Common myeloid progenitor, CD34-positive (primary cell): ENCODE measurements around the gene NR4A2.

Experiments used
- CTCF ChIA-PET: fragments of 350-600 bp; sonication (Branson Sonifier 250); formaldehyde crosslinking; loops from one replicate; lab custom pipeline; 2021; ENCODE audit warnings: antibody characterized with exemption; lab: Charles Lee
- POLR2A ChIA-PET: fragments of 350-600 bp; sonication (Branson Sonifier 250); formaldehyde crosslinking; loops from one replicate; lab custom pipeline; 2021; ENCODE audit warnings: antibody characterized with exemption; lab: Charles Lee
- DNase-seq, 3 donors: peaks; one replicate each; pipeline versions ENCODE4 v3.0.0 to v3.0.0-alpha.2; 2013
- H3K27ac ChIP-seq, 2 experiments: 1 replicate in 1 of 2; 2 replicates in 1 of 2; pipeline ENCODE4 v1.7.0; 2013; ENCODE audit warnings: inconsistent platforms in 2 of 2, low read length in 2 of 2, mild to moderate bottlenecking in 2 of 2, low read depth in 1 of 2, moderate library complexity in 1 of 2; ENCODE audit not compliant: severe bottlenecking in 2 of 2, insufficient read depth in 1 of 2, poor library complexity in 1 of 2
- H3K27me3 ChIP-seq, 5 experiments: replicated peaks in 2 of 5; 1 replicate in 3 of 5; 2 replicates in 2 of 5; pipeline versions ENCODE4 v1.6.1 to v1.7.0; 2013; ENCODE audit warnings: low read length in 4 of 5, mild to moderate bottlenecking in 2 of 5, moderate library complexity in 2 of 5, inconsistent platforms in 1 of 5; ENCODE audit not compliant: insufficient read depth in 5 of 5, control insufficient read depth in 4 of 5
- H3K36me3 ChIP-seq, 4 experiments: 1 replicate in 2 of 4; 2 replicates in 2 of 4; pipeline versions ENCODE4 v1.6.1 to v1.7.0; 2013; ENCODE audit warnings: low read length in 3 of 4, control low read depth in 1 of 4, mild to moderate bottlenecking in 1 of 4; ENCODE audit not compliant: control insufficient read depth in 4 of 4, insufficient read depth in 4 of 4
- H3K4me1 ChIP-seq, 4 experiments: 1 replicate in 3 of 4; 2 replicates in 1 of 4; pipeline versions ENCODE4 v1.6.1 to v1.7.1; 2013; ENCODE audit warnings: low read length in 3 of 4, mild to moderate bottlenecking in 3 of 4, control low read depth in 1 of 4, inconsistent platforms in 1 of 4, moderate library complexity in 1 of 4; ENCODE audit not compliant: control insufficient read depth in 4 of 4, insufficient read depth in 4 of 4; ENCODE audit errors: control extremely low read depth in 1 of 4
- H3K4me3 ChIP-seq, 7 experiments: 1 replicate in 4 of 7; 2 replicates in 3 of 7; pipeline versions ENCODE4 v1.5.1 to v1.7.0; 2013; ENCODE audit warnings: mild to moderate bottlenecking in 7 of 7, low read length in 6 of 7, moderate library complexity in 6 of 7, inconsistent platforms in 2 of 7, low read depth in 2 of 7, control low read depth in 1 of 7; ENCODE audit not compliant: insufficient read depth in 4 of 7, control insufficient read depth in 1 of 7; ENCODE audit errors: extremely low read depth in 1 of 7
- H3K9me3 ChIP-seq, 5 experiments: 1 replicate in 4 of 5; 2 replicates in 1 of 5; pipeline versions ENCODE4 v1.6.1 to v1.7.1; 2013; ENCODE audit warnings: low read length in 4 of 5, mild to moderate bottlenecking in 2 of 5, inconsistent platforms in 1 of 5, low read depth in 1 of 5, moderate library complexity in 1 of 5; ENCODE audit not compliant: control insufficient read depth in 4 of 5, insufficient read depth in 2 of 5; ENCODE audit errors: control extremely low read depth in 1 of 5
- WGBS: methylation state at CpG from one replicate; pipeline ENCODE4 v1.1.5; 2013; ENCODE audit not compliant: insufficient coverage; 5-methylcytosine and 5-hydroxymethylcytosine counted together

Gene NR4A2

DNA sequence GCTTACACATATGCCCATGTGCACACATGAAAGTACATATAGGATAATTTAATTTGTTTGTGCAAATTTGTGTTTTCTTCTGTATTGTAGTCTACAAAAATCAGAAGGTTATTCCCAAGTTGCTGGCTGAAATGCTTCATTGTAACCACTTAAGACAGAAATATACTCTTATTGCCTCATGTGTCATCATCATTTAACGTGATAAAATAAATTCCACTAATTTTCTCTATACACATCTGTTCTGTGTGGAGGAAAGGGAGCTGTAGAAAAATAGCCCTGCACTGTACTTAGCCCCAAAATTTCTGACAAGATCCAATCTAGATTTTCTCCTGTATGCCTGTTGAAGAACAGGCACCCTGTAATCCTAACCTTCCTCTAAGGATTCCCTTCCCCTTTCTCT lies 20.4 kb upstream of the NR4A2 start:
- WGBS = no CpG with 5 or more reads among the region's 1 CpG
- H3K27me3 ChIP-seq = no peaks in the 10 kb centered on the region
- CTCF ChIA-PET = no interaction called here
- H3K36me3 ChIP-seq = no peaks in the 10 kb centered on the region
- no peak overlapping the region for H3K4me3 ChIP-seq
- H3K27ac ChIP-seq = no peak overlapping the region
- no peaks in the 10 kb centered on the region for H3K9me3 ChIP-seq
- POLR2A ChIA-PET = no interaction called here
- no peak for DNase-seq
- H3K4me1 ChIP-seq = peaks cover 0 to 3% (median 0%) of the 10 kb centered on the region in 4 experiments

DNA sequence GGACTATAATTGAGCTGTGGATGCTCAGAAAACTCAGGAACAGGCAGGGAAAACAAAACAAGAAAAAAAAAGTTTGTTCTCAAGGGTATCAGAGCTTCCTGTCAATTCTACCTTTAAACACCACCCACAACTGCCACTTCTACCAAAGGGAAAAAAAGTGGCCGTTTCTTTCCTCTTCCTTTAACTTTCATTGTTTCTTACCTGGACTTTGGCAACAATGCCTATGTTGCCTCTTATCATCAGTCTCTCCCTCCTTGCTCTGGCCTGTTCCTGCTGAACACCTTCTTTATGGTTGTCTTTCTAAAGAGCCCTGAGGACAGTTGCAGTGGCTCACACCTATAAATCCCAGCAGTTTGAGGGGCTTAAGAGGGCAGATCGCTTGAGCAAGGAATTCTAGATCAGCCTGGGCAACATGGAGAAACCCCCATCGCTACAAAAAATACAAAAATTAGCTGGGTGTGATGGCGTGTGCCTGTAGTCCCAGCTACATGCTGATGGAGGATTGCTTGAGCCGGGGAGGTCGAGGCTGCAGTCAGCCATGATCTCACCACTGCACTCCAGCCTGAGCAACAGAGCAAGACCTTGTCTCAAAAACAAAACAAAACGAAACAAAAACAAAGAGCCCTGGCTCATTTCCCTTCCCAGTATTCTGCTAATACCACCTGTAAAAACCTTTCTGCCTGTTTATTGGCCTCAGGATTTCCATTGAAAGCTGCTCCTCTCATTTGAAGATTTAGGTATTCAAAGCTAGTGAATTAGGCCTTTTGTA lies 18.0 kb upstream of the NR4A2 start:
- POLR2A ChIA-PET = no interaction called here
- H3K4me1 ChIP-seq = peaks cover 0 to under 1% (median 0%) of the 10 kb centered on the region in 4 experiments
- 100% methylated on average over 4 of the region's 7 CpGs for whole genome bisulfite sequencing
- CTCF ChIA-PET = interaction anchor here (1.0 kb wide), 1 partner anchor 11 kb away, joined by 3 read pairs; no protein-coding TSS in a partner anchor
- no peak overlapping the region for H3K27ac ChIP-seq
- no peak overlapping the region for H3K4me3 ChIP-seq
- DNase-seq = no peak
- no peaks in the 10 kb centered on the region for H3K36me3 ChIP-seq
- no peaks in the 10 kb centered on the region for H3K9me3 ChIP-seq
- no peaks in the 10 kb centered on the region for H3K27me3 ChIP-seq

DNA sequence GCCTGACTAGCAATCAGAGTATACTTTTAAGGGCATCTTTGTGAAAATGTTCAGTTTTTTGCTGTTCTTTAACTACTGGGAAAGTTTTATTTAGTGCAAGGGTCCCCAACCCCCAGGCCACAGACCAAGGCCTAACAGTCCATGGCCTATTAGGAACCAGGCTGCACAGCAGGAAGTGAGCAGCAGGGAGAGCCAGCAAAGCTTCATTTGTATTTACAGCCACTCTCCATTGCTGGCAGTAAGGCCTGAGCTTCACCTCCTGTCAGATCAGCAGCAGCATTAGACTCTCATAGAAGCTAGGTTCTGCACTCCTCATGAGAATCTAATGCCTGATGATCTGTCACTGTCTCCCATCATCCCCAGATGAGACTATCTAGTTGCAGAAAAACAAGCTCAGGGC lies 17.1 kb upstream of the NR4A2 start:
- no peaks in the 10 kb centered on the region for H3K9me3 ChIP-seq
- H3K27me3 ChIP-seq = peaks cover 0 to 2% (median 0%) of the 10 kb centered on the region in 5 experiments
- H3K36me3 ChIP-seq = no peaks in the 10 kb centered on the region
- DNase-seq = no peak
- no peaks in the 10 kb centered on the region for H3K4me1 ChIP-seq
- ChIA-PET POLR2A (interaction anchor here (0.6 kb wide), 1 partner anchor 86 kb away, joined by 3 read pairs; no protein-coding TSS in a partner anchor), CTCF (no interaction called here)
- H3K4me3 ChIP-seq = no peak overlapping the region
- H3K27ac ChIP-seq = no peak overlapping the region

DNA sequence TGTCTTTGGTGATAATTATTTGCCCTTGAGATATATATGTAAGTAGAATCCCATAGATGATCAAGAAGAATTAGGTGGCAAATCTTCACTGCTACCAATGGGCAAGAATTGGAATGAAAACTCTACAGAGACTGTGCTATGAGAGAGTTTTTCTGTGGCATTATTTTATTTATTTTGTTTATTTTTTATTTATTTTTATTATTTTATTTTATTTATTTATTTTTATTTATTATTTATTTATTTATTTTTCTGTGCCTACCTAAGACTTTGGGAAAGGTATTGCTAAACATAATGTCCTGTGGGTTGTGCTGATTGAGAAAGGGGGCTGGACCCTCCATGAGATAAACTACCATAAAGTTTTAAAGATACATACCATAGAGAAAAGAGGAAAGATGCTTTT lies 16.6 kb upstream of the NR4A2 start:
- Histone ChIP-seq H3K36me3 (no peaks in the 10 kb centered on the region), H3K27me3 (peaks cover 0 to 2% (median 0%) of the 10 kb centered on the region in 5 experiments), H3K4me1 (no peaks in the 10 kb centered on the region), H3K27ac (no peak overlapping the region), H3K9me3 (no peaks in the 10 kb centered on the region), H3K4me3 (no peak overlapping the region)
- POLR2A ChIA-PET = interaction anchor here (0.6 kb wide), 1 partner anchor 86 kb away, joined by 3 read pairs; no protein-coding TSS in a partner anchor
- CTCF ChIA-PET = no interaction called here
- no peak for DNase-seq

DNA sequence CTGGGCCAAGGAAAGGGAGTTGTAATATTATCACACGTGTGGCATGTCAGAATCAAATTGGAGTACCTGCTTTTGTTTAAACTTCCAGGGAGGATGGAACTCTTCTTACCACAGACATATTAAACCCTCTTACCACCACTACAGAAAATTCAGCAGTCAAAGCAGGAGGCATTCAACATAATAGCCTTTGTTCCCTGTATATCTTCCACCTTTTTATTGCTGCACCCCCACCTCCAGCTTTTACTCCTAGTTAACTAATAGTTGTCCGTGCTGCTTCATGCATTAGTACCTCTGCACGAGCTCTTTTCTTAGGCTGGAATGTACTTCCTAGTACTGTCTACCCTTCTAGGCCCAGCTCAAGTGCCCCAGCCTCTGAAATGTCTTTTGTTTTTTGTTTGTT lies 14.9 kb upstream of the NR4A2 start:
- Histone ChIP-seq H3K27ac (no peak overlapping the region), H3K9me3 (no peaks in the 10 kb centered on the region), H3K27me3 (peaks cover 0 to 4% (median 0%) of the 10 kb centered on the region in 5 experiments), H3K36me3 (no peaks in the 10 kb centered on the region), H3K4me3 (no peak overlapping the region), H3K4me1 (peaks cover 0 to 8% (median 3%) of the 10 kb centered on the region in 4 experiments)
- WGBS = 73% methylated on average over 2 of the region's 3 CpGs
- DNase-seq = no peak
- ChIA-PET POLR2A (no interaction called here), CTCF (interaction anchor here (1.1 to 1.8 kb wide), 3 partner anchors 10 to 50 kb away, joined by 3 to 8 read pairs (median 3); no protein-coding TSS in a partner anchor)

DNA sequence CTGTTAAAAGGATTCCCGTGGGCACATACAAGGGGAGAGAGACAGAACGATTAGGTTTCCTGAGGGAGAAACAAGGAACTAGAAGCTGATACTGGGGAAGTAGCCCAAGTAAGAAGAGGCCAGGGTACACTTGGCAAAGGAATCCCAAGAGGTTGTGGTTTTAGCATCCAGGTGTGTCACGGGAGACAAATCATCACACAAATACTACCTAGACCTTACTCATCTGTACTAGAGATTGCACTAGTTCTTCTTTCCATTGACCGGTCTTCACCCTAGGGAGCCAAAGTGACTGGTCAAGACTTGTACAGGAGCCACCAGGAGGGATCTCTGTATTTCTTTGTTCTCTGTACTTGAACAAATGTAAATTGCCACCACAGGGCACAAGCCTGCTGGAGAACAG lies 14.2 kb upstream of the NR4A2 start:
- H3K27me3 ChIP-seq = peaks cover 0 to 4% (median 0%) of the 10 kb centered on the region in 5 experiments
- ChIA-PET POLR2A (no interaction called here), CTCF (interaction anchor here (0.9 to 1.2 kb wide), 3 partner anchors 11 to 64 kb away, joined by 3 read pairs; no protein-coding TSS in a partner anchor)
- H3K4me1 ChIP-seq = peaks cover 0 to 8% (median 3%) of the 10 kb centered on the region in 4 experiments
- no peak overlapping the region for H3K27ac ChIP-seq
- no peaks in the 10 kb centered on the region for H3K9me3 ChIP-seq
- DNase-seq = no peak
- H3K4me3 ChIP-seq = no peak overlapping the region
- WGBS = 72% methylated on average over 4 of the region's 4 CpGs
- H3K36me3 ChIP-seq = no peaks in the 10 kb centered on the region

DNA sequence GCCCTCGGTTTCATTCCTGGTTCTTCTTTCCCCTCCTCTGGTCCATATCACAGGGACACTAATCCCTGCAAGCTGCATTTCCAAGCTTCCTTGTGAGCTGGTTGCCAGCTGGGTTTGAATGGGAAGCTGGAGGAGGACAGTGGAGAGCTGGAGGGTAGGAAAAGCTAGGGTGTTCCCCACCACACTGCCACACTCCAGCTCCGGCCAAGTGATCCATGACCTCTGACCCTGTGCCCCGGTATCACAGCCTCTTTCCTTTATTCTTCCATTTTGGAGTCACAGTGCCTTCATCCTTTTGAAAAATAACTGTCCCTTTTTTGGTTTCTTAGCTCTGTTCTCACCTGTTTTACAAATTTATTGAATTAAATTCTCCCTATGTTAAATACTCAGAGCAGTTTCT lies 13.1 kb upstream of the NR4A2 start:
- CTCF ChIA-PET = interaction anchor here (0.9 to 1.2 kb wide), 3 partner anchors 12 to 65 kb away, joined by 3 read pairs; no protein-coding TSS in a partner anchor
- POLR2A ChIA-PET = no interaction called here

More for the DNA sequence above, 13.1 kb upstream of the NR4A2 start:
- Histone ChIP-seq H3K27me3 (peaks cover 0 to 4% (median 0%) of the 10 kb centered on the region in 5 experiments), H3K4me1 (peaks cover 5 to 17% (median 11%) of the 10 kb centered on the region in 4 experiments), H3K36me3 (no peaks in the 10 kb centered on the region), H3K27ac (no peak overlapping the region), H3K9me3 (no peaks in the 10 kb centered on the region), H3K4me3 (no peak overlapping the region)
- DNase-seq = no peak
- WGBS = 100% methylated on average over 2 of the region's 3 CpGs
